CD4-positive, alpha-beta memory T cell (primary cell): ENCODE measurements around the gene LRPAP1. TPM values are rescaled to one million over a fixed set of nuclear protein-coding genes. Genes with fewer than 3 reads are reported as not detected.

Experiments used
- CTCF ChIA-PET: fragments of 350-600 bp; sonication (Branson Sonifier 250); formaldehyde crosslinking; loops from one replicate; lab custom pipeline; 2021; ENCODE audit warnings: inconsistent platforms; ENCODE audit not compliant: partially characterized antibody; lab: Charles Lee
- POLR2A ChIA-PET: fragments of 350-600 bp; sonication (Branson Sonifier 250); formaldehyde crosslinking; loops from one replicate; lab custom pipeline; 2021; ENCODE audit not compliant: partially characterized antibody; lab: Charles Lee
- DNase-seq, 5 donors: peaks; one replicate each; pipeline versions ENCODE4 v3.0.0 to v3.0.0-alpha.2; 2020 to 2022; ENCODE audit warnings: mixed read lengths in 1 of 5
- H3K27ac ChIP-seq: one replicate; pipeline ENCODE4 v1.7.0; 2013; ENCODE audit warnings: low read depth, low read length
- H3K27me3 ChIP-seq: 2 replicates; pipeline ENCODE4 v1.7.0; 2013; ENCODE audit warnings: mild to moderate bottlenecking, low read length, moderate library complexity; ENCODE audit not compliant: insufficient read depth
- H3K36me3 ChIP-seq: 2 replicates; pipeline ENCODE4 v1.7.0; 2013; ENCODE audit warnings: mild to moderate bottlenecking, low read length, moderate library complexity; ENCODE audit not compliant: insufficient read depth
- H3K4me1 ChIP-seq: 2 replicates; pipeline ENCODE4 v1.7.0; 2013; ENCODE audit warnings: mild to moderate bottlenecking, low read length, moderate library complexity; ENCODE audit not compliant: insufficient read depth
- H3K4me3 ChIP-seq, 2 donors: one replicate each; pipeline ENCODE4 v1.7.0; 2013; ENCODE audit warnings: low read length in 2 of 2, mild to moderate bottlenecking in 1 of 2
- H3K9me3 ChIP-seq, 2 donors: one replicate each; pipeline ENCODE4 v1.7.0; 2013; ENCODE audit warnings: low read length in 2 of 2, control low read depth in 1 of 2; ENCODE audit not compliant: control insufficient read depth in 1 of 2
- H3K27ac Mint-ChIP-seq, 7 donors: one replicate each; pipeline ENCODE4 v1.8.0; 2020 to 2021; ENCODE audit warnings: mixed read lengths in 7 of 7, mild to moderate bottlenecking in 6 of 7, inconsistent platforms in 3 of 7, moderate library complexity in 3 of 7
- H3K27me3 Mint-ChIP-seq, 2 donors: one replicate each; pipeline ENCODE4 v1.8.0; 2020 to 2021; ENCODE audit warnings: mixed read lengths in 2 of 2
- H3K36me3 Mint-ChIP-seq, 2 donors: one replicate each; pipeline ENCODE4 v1.8.0; 2020 to 2021; ENCODE audit warnings: mixed read lengths in 2 of 2, inconsistent platforms in 1 of 2, mild to moderate bottlenecking in 1 of 2
- H3K4me1 Mint-ChIP-seq, 4 donors: one replicate each; pipeline ENCODE4 v1.8.0; 2020 to 2021; ENCODE audit warnings: mixed read lengths in 4 of 4, mild to moderate bottlenecking in 1 of 4
- H3K4me3 Mint-ChIP-seq, 8 donors: one replicate each; pipeline ENCODE4 v1.8.0; 2020 to 2021; ENCODE audit warnings: mixed read lengths in 8 of 8, mild to moderate bottlenecking in 7 of 8, moderate library complexity in 6 of 8, inconsistent platforms in 3 of 8
- H3K9me3 Mint-ChIP-seq, 8 donors: one replicate each; pipeline ENCODE4 v1.8.0; 2020 to 2021; ENCODE audit warnings: mixed read lengths in 8 of 8, mild to moderate bottlenecking in 5 of 8, inconsistent platforms in 3 of 8, moderate library complexity in 1 of 8
- intact Hi-C: fragments of 100-400 bp; cut with micrococcal nuclease; formaldehyde crosslinking; loops from one replicate; pipeline ENCODE4 v1.15.1; 2023
- polyA plus RNA-seq, 2 donors: library from polyadenylated mRNA; unstranded; fragments of 300-500 nt; fragmentation: Illumina TruSeq; gene quantifications; one replicate each; pipeline ENCODE4 v1.2.3, GENCODE V29; 2021
- total RNA-seq, 2 experiments: library from RNA; stranded (reverse); gene quantifications; one replicate each; pipeline ENCODE4 v1.2.3, GENCODE V29; 2021

Gene LRPAP1
- total and polyA plus RNA-seq, 4 experiments from 2014 or later = 84.7 to 122 (median 91.1) TPM

DNA sequence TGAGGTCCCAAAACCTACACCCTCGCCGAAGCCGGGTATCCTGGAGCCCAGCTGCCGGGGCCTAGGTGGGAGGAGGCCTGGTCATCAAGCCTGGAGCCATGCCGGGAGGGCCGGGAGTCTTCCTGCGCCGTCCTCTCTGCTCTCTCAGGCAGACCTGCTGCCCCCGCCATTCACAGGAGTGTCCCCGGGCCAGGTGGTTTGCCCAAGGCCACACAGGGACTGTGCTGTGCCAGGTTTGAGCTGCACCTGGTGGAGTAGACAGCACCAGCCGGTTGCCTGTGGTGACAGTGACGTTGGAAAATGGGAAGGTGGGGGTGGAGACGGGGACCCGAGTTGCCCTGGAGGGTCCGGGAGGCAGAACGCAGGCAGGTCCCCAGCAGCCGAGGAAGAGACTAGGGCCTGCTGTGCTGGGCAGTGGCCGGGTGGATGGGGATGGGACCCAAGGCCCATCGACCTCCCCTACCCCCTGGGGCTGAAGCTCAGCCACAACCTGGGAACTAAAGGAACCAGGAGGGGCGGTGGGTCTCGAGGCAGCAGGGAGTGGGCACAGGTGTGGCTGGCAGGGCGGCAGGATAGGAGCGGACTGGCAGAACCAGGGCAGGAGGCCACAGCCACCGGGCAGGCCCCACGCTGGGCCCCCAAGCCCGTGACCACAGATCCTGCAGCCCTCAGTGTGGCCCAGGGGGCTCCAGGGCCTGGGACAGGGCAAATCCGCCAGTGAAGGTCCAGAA lies 59.6 kb downstream of the LRPAP1 start:
- H3K4me1 Mint-ChIP-seq = no peaks in the 10 kb centered on the region
- no peak overlapping the region for H3K27ac Mint-ChIP-seq
- Histone ChIP-seq H3K4me1 (no peaks in the 10 kb centered on the region), H3K27me3 (no peaks in the 10 kb centered on the region), H3K9me3 (no peaks in the 10 kb centered on the region), H3K27ac (no peak overlapping the region), H3K4me3 (no peak overlapping the region), H3K36me3 (no peaks in the 10 kb centered on the region)
- CTCF ChIA-PET = interaction anchor here (2.3 kb wide), 1 partner anchor 8 kb away, joined by 7 read pairs; no protein-coding TSS in a partner anchor
- no peaks in the 10 kb centered on the region for H3K36me3 Mint-ChIP-seq
- DNase-seq = no peak
- H3K4me3 Mint-ChIP-seq = no peak overlapping the region
- H3K9me3 Mint-ChIP-seq = no peaks in the 10 kb centered on the region
- POLR2A ChIA-PET = no interaction called here
- peaks cover 0 to 2% of the 10 kb centered on the region in 2 donors for H3K27me3 Mint-ChIP-seq
- intact Hi-C loops = no loop called here

DNA sequence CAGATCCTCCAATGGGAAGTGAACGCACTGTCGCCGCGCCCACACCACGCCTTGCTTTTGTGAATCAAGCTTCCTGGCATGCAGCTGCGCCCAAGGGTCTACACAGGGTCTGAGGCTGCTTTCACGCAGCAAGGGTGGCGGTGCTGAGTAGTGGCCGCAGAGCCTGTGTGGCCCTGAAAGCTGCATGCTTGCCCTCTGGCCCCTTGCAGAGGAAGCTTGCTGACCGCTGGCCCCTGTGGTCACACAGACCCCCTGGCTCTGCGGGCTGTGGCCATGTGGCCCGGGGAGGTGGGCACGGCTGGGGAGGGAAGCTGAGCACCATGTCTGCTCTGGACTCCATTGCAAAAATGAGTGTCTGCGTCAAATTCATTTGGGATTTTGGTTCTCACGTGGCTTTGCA lies 60.3 kb downstream of the LRPAP1 start:
- intact Hi-C loops = no loop called here

DNA sequence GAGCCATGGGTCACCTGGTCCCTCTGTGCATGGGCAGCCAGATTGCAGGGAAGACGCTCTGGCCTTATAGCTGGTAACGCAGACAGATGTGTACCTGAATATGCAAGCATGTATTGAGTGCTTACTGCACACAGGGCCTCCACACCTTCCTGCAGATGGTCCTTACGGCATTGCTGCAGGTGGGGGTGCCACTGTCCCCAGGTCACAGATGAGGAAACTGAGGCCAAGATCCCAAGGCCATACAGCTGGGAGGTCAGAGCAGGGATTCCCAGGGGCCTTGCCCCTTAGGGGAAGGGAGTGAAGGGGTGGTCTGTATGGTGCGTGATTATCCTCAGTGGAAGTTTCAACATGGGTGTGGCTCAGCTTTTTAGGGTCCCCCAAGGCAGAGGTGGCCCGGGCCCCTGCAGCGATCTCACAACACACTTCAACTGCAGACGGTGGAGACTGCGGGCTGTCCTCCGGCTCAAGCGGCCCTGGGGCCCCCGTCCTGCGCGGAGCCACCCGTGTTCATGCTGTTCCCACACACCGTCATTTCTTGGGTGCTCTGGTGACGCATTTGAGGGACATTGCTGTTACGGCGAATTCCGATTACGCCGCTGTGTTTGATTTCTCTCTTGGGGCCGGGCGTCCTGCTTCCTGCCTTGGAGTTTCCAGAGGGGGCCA lies 61.0 kb downstream of the LRPAP1 start:
- Mint-ChIP-seq H3K27me3 (no peaks in the 10 kb centered on the region), H3K9me3 (no peaks in the 10 kb centered on the region), H3K4me1 (no peaks in the 10 kb centered on the region), H3K36me3 (no peaks in the 10 kb centered on the region), H3K27ac (no peak overlapping the region), H3K4me3 (no peak overlapping the region)
- no peak overlapping the region for H3K27ac ChIP-seq
- DNase-seq = no peak
- H3K4me3 ChIP-seq = no peak overlapping the region
- no peaks in the 10 kb centered on the region for H3K9me3 ChIP-seq
- intact Hi-C loops = no loop called here
- H3K27me3 ChIP-seq = no peaks in the 10 kb centered on the region
- POLR2A ChIA-PET = no interaction called here
- H3K4me1 ChIP-seq = no peaks in the 10 kb centered on the region
- no peaks in the 10 kb centered on the region for H3K36me3 ChIP-seq
- CTCF ChIA-PET = interaction anchor here (2.3 kb wide), 1 partner anchor 9 kb away, joined by 7 read pairs; no protein-coding TSS in a partner anchor

More for the DNA sequence above, 60.3 kb downstream of the LRPAP1 start:
- Histone ChIP-seq H3K36me3 (no peaks in the 10 kb centered on the region), H3K4me3 (no peak overlapping the region), H3K9me3 (no peaks in the 10 kb centered on the region), H3K4me1 (no peaks in the 10 kb centered on the region), H3K27me3 (no peaks in the 10 kb centered on the region), H3K27ac (no peak overlapping the region)
- Mint-ChIP-seq H3K9me3 (no peaks in the 10 kb centered on the region), H3K4me1 (no peaks in the 10 kb centered on the region), H3K27ac (no peak overlapping the region), H3K4me3 (no peak overlapping the region), H3K36me3 (no peaks in the 10 kb centered on the region), H3K27me3 (peaks cover 0 to 2% of the 10 kb centered on the region in 2 donors)
- CTCF ChIA-PET = interaction anchor here (2.3 kb wide), 1 partner anchor 9 kb away, joined by 7 read pairs; no protein-coding TSS in a partner anchor
- DNase-seq = no peak
- POLR2A ChIA-PET = no interaction called here

DNA sequence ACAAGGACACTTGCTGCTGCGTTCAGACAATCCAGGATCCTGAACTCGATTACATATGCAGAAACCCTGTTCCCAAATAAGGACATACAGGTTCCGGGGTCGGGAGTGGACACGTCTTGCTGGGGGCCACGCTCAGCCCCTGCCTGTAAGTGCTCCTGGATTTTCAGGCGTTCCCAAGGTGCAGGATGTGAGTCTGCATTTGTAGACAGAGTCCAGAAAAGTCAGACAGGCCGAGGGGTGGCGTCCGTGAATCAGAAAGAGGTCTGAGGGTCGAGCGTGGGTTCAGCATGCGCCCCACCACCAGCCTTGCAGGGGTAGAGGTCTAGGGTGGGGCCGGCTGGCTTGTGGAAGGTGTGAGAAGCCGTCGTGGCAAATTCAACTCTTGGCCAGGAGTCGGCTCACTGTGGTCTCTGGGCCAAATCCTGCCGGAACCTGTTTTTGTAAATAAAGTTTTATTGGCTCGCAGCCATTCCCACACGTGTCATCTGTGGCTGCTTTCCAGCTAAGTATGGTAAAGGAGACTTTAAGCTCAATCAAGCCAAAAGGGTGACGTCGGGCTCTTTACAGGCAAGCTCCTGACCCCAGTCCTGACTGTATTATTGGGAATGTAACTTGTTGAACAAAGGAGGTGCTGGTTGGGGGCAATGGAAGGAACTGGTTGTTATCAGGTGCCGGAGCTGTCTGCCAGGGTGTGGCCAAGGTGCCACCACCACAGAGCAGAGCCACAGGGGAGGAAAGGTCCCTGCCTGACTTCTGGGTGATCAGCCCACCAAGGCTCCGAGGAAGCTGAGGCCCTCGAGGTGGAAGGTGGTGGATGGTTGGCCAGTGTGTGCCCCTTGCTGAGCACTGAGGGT lies 61.8 kb downstream of the LRPAP1 start:
- H3K27me3 Mint-ChIP-seq = peaks cover under 1 to 1% of the 10 kb centered on the region in 2 donors
- intact Hi-C loops = no loop called here
- POLR2A ChIA-PET = no interaction called here

DNA sequence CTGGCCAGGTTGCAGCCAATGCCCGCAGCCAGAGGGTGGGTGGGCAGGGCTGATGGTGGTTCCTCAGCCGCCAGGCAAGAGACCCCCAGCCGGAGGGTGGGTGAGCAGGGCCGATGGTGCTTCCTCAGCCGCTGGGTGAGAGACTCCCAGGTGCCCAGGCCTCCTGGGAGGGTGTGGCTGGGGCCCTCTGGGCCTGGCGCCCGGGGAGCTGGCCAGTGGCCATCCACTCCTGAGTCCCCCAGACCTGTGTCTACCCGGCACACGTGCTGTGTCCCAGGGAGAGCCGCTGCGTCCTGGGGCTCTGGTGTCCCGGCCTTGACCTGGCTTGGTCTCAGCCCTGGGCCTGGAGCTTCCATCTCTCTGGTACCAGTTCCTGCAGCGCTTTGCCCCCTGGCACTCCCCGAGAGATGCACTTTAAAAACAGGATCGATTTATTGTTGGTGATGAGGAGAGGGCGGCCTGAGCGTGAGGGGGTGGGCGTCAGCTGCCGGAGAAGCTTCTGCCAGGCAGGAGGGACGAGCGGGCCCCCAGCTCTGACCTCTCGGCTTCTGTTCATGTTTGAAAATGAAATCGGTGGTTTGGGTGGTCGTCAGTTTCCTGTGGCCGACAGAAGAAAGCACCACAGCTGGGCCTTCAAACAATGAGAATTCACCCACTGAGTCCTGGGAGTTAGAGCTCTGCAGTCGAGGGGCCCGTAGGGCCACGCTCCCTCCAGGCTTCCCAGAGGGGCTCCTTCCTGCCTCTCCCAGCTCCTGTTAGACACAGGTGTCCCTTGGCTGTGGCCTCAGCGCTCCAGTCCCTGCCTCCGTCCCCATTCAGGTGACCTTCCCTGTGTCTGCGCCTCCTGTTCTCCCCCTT lies 62.6 kb downstream of the LRPAP1 start:
- no peaks in the 10 kb centered on the region for H3K9me3 Mint-ChIP-seq
- peaks cover 5 to 7% of the 10 kb centered on the region in 2 donors for H3K27me3 Mint-ChIP-seq
- Histone ChIP-seq H3K4me3 (no peak overlapping the region), H3K36me3 (no peaks in the 10 kb centered on the region), H3K27ac (no peak overlapping the region), H3K9me3 (no peaks in the 10 kb centered on the region), H3K4me1 (no peaks in the 10 kb centered on the region), H3K27me3 (no peaks in the 10 kb centered on the region)
- intact Hi-C loops = no loop called here
- no peak overlapping the region for H3K27ac Mint-ChIP-seq
- H3K4me3 Mint-ChIP-seq = no peak overlapping the region
- peak in 1 of 5 donors; percentile 24 for DNase-seq
- ChIA-PET POLR2A (no interaction called here), CTCF (no interaction called here)
- no peaks in the 10 kb centered on the region for H3K36me3 Mint-ChIP-seq
- H3K4me1 Mint-ChIP-seq = no peaks in the 10 kb centered on the region

More for the DNA sequence above, 61.8 kb downstream of the LRPAP1 start:
- no peak for DNase-seq
- no peaks in the 10 kb centered on the region for H3K4me1 Mint-ChIP-seq
- H3K36me3 Mint-ChIP-seq = no peaks in the 10 kb centered on the region
- no peaks in the 10 kb centered on the region for H3K9me3 Mint-ChIP-seq
- no peaks in the 10 kb centered on the region for H3K27me3 ChIP-seq
- H3K36me3 ChIP-seq = no peaks in the 10 kb centered on the region
- no peaks in the 10 kb centered on the region for H3K4me1 ChIP-seq
- no peak overlapping the region for H3K27ac ChIP-seq
- H3K4me3 ChIP-seq = no peak overlapping the region
- H3K27ac Mint-ChIP-seq = no peak overlapping the region
- no peaks in the 10 kb centered on the region for H3K9me3 ChIP-seq
- no peak overlapping the region for H3K4me3 Mint-ChIP-seq
- CTCF ChIA-PET = interaction anchor here (2.3 kb wide), 1 partner anchor 10 kb away, joined by 7 read pairs; no protein-coding TSS in a partner anchor

DNA sequence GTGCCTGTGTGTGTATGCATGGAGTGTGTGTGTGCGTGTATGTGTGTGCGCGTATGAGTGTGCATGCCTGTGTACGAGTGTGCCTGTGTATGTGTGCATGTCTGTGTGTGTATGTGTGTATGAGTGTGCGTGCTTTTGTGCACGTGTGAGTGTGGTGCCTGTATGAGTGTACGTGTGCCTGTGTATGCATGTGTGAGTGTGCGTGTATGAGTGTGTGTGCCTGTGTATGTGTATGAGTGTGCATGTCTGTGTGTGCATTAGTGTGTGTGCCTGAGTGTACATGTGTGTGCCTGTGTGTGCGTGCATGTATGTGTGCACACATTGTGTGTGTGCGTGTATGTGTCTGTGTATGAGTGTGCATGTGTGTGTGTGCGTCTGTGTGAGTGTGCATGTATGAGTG lies 63.4 kb downstream of the LRPAP1 start:
- H3K36me3 Mint-ChIP-seq = no peaks in the 10 kb centered on the region
- H3K27me3 ChIP-seq = no peaks in the 10 kb centered on the region

More for the DNA sequence above, 63.4 kb downstream of the LRPAP1 start:
- Histone ChIP-seq H3K27ac (no peak overlapping the region), H3K4me1 (no peaks in the 10 kb centered on the region), H3K4me3 (no peak overlapping the region), H3K9me3 (no peaks in the 10 kb centered on the region), H3K36me3 (no peaks in the 10 kb centered on the region)
- Mint-ChIP-seq H3K4me3 (no peak overlapping the region), H3K9me3 (no peaks in the 10 kb centered on the region), H3K4me1 (no peaks in the 10 kb centered on the region), H3K27me3 (peaks cover 5 to 7% of the 10 kb centered on the region in 2 donors), H3K27ac (no peak overlapping the region)
- CTCF ChIA-PET = no interaction called here
- POLR2A ChIA-PET = no interaction called here
- DNase-seq = no peak
- intact Hi-C loops = no loop called here
